ENCODE data around the gene ZNF831.

ZNF831 gene

DNA sequence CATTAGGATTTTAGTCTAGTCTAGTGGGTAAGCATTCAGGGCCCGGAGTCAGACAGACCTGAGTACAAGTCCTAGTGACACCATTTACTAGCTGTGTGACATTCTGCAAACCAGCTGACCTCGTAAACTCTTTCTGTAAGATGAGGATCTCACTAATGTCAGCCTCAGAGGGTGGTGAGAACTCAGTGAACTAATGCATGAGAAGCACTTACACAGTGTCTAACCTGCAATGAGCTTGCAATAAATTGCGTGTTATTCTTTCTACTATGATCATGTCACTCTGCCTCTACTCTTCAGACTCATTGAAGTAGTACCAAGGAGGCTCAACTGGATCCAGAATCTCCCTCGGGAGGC, 41.1 kb upstream of the ZNF831 start:
- no peak overlapping the region for H3K4me3 ChIP-seq (replicated peaks; ENCODE audit: low read depth, low read length)
- DNase-seq (ENCODE audit: low read depth): no peak
- TF ChIP-seq, protein P1, sequence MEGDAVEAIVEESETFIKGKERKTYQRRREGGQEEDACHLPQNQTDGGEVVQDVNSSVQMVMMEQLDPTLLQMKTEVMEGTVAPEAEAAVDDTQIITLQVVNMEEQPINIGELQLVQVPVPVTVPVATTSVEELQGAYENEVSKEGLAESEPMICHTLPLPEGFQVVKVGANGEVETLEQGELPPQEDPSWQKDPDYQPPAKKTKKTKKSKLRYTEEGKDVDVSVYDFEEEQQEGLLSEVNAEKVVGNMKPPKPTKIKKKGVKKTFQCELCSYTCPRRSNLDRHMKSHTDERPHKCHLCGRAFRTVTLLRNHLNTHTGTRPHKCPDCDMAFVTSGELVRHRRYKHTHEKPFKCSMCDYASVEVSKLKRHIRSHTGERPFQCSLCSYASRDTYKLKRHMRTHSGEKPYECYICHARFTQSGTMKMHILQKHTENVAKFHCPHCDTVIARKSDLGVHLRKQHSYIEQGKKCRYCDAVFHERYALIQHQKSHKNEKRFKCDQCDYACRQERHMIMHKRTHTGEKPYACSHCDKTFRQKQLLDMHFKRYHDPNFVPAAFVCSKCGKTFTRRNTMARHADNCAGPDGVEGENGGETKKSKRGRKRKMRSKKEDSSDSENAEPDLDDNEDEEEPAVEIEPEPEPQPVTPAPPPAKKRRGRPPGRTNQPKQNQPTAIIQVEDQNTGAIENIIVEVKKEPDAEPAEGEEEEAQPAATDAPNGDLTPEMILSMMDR (IDR thresholded peaks at IDR 0.05; ENCODE audit: low read length, missing control alignments): no peak

DNA sequence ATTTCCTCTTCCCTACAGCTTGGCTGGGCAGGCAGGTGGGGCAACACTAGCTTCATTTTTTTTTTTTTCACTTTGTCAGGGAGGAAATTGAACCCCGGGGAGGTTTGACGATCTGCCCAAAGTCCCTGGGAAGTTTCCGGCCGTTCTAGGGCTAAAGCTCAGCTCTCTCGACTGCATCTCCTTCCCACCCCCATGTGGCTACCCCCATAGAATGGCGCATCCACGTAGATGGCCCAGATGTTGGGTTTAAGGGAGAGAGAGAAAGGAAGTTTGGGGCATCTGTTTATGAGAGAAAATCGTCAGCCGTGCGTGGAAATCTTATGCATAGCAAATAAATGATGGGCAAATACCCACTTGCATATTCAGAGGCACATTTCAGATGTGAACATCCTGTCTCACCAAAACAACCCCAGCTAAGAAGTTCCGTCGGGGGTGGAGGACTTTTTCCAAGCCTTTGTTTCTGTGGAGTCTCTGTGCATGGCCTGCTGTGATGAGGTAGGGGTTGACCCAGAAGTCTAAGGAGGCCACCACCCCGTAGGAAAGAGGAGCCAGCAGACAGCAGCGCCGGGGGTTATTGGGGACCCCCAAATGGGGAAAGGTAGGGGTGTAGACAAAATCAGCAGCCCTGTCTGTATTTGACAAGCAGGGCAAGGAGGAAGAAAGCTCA, 40.5 kb upstream of the ZNF831 start:
- TF ChIP-seq, protein P1 (IDR thresholded peaks at IDR 0.05; ENCODE audit: low read length, missing control alignments): no peak
- no peak overlapping the region for H3K4me3 ChIP-seq (replicated peaks; ENCODE audit: low read depth, low read length)
- no peak for DNase-seq (ENCODE audit: low read depth)

DNA sequence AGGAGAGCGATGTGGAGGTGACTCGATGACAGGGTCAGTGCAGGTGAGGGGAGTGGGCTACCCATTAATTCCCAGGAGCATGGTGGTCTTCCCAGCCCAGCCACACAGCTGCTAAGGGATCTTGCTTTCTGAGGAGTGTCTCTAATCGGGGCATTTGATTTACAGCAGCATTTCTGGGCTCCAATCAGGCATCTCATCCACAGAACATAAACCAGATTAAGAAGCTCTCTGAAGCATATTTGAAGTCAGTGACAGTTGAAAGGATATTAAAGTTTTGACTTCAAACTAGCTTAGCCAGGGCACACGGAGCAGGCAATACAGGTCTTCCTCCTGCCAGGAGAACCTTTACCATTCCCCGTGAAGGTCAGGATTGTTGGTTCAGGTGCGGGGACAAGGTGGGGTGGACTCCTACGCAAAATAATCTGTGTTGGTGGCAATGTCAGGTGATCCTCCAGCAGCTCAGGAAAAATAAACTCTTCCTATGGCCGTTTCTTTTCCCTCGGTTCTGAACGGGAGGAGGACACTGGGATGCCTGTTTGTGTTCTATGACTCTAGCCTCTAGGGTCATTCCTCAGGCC, 39.9 kb upstream of the ZNF831 start:
- TF ChIP-seq, protein P1 (IDR thresholded peaks at IDR 0.05; ENCODE audit: low read length, missing control alignments): no peak
- DNase-seq (ENCODE audit: low read depth): no peak
- no peak overlapping the region for H3K4me3 ChIP-seq (replicated peaks; ENCODE audit: low read depth, low read length)

DNA sequence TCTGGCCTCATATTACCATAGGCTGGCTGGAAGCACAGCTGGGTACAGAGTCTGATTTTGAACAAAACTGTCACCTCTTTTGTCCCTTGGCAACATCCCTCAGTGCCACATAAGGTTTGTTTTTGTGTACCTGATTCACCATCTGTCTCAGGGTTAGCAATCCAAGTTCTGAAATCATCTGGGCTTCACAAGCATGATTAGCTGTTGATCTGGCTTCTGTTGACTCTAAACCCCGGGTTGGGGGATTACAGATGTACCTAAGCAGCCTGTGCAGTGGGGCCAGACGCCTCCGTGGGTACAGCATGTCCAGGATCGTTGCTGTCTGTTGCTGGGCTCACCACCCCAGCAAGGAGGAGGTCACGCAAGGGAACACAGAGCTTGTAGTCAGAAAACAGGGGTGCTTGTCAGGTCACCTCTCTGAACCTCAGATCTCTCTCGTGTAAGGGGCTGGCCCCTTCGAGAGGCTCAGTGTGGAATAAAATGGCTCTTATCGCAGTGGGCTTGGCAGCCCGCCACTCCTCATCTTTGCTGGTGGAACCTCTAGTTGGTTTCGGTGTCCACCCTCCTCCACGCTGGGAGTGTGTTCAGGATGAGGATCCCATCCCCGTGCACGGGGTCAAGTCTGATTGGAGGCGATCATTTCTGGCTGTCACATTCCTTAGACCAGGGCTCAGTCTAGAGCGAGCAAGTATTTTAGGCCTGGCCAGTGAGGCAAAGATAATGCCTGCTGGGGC, 39.2 kb upstream of the ZNF831 start:
- TF ChIP-seq, protein P1 (IDR thresholded peaks at IDR 0.05; ENCODE audit: low read length, missing control alignments): no peak
- DNase-seq (ENCODE audit: low read depth): no peak

DNA sequence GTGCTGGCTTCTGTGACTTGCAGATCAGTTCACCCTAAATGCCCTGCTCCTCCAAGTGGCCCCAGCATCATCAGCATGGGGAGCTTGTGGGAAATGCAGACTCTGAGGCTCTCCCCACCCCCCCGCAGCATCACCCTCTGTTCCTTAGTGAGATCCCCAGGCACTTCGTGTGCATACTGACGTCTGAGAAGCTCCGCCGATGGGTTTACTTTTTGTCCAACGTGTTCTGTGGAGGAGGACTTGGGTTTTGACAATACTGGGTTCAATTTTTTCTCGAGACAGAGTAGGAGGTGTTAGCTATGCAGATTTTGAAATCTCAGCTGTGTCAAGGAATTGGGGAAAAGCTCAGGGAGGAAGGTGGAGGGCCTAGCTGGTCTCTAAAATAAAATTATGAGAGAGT, 38.3 kb upstream of the ZNF831 start:
- H3K4me3 ChIP-seq (replicated peaks; ENCODE audit: low read depth, low read length): no peak overlapping the region
- DNase-seq (ENCODE audit: low read depth): no peak
- TF ChIP-seq, protein P1 (IDR thresholded peaks at IDR 0.05; ENCODE audit: low read length, missing control alignments): no peak

More for the DNA sequence above, 39.2 kb upstream of the ZNF831 start:
- no peak overlapping the region for H3K4me3 ChIP-seq (replicated peaks; ENCODE audit: low read depth, low read length)

DNA sequence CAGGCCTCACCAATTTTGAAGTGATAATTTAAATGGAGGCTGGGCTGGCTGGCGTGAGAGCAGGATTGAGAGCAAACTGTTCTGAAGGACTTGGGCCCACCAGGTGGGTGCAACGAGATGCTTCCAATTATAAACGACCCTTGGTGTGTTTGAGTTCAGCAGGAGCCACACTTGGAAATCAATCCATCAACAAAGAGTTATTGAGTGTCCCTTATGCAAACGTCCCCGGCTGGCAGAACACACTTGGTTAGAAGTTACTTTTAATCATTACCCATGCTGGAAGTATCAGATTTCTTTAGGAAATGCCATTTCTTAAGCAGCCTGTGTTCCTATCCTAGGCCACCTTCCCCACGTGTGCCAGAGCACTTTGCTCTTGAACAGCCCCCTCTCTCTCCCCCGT, 37.8 kb upstream of the ZNF831 start:
- no peak for DNase-seq (ENCODE audit: low read depth)
- TF ChIP-seq, protein P1 (IDR thresholded peaks at IDR 0.05; ENCODE audit: low read length, missing control alignments): no peak
- H3K4me3 ChIP-seq (replicated peaks; ENCODE audit: low read depth, low read length): no peak overlapping the region
